K562 treated with DMSO at 1 percent for 4 hours (cell line): ENCODE results near the gene HOATZ. TPM values are rescaled to one million over a fixed set of nuclear protein-coding genes. Genes with fewer than 3 reads are reported as not detected.

Experiments
- total RNA-seq: library from RNA; unstranded; fragments of 300-600 nt; gene quantifications from 2 replicates; pipeline ENCODE4 v1.2.3, GENCODE V29; 2022; ENCODE audit not compliant: insufficient read depth

Gene HOATZ
- total RNA-seq = not detected in 2 replicates

DNA sequence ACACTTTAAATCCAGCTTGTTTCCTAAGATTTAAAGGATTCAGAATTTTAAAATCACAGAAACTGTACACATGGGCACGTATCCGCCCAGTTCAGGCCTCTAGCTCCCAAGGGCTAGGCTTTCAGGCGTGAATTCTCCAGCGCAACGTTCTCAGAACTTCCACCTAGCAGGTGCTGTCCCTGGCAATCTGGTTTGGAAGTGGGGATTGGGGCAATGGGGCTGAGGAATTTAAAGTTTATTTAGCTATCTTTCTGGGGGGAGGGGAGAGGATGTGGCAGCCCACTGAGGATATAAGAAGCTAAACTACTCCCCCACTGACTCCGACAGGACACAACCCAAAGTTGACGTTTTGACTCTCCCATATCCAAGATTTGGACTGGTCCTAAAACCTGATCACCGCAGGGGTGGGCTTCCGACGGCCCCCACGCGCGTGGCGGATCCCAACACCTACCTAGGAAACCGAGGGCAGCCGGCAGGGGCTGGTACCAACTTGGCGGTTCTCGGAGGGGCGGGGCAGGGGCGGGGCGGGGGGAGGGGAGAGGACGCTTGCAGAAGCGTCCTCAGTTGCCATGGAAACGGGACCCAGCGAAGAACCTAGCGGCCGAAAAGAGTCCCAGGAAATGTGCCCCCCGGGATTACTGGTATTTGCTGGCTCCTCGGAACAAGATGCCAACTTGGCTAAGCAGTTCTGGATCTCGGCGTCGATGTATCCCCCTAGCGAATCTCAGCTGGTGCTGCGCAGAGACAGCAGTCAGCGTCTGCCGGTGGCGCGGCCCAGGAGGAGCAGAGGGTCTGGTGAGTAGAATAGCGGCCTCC is at the start of gene HOATZ:
Gene HOATZ (plus strand): TSS at position 563 of the 816 bp plus-strand sequence. CDS start 7 bp downstream, at position 570.

DNA sequence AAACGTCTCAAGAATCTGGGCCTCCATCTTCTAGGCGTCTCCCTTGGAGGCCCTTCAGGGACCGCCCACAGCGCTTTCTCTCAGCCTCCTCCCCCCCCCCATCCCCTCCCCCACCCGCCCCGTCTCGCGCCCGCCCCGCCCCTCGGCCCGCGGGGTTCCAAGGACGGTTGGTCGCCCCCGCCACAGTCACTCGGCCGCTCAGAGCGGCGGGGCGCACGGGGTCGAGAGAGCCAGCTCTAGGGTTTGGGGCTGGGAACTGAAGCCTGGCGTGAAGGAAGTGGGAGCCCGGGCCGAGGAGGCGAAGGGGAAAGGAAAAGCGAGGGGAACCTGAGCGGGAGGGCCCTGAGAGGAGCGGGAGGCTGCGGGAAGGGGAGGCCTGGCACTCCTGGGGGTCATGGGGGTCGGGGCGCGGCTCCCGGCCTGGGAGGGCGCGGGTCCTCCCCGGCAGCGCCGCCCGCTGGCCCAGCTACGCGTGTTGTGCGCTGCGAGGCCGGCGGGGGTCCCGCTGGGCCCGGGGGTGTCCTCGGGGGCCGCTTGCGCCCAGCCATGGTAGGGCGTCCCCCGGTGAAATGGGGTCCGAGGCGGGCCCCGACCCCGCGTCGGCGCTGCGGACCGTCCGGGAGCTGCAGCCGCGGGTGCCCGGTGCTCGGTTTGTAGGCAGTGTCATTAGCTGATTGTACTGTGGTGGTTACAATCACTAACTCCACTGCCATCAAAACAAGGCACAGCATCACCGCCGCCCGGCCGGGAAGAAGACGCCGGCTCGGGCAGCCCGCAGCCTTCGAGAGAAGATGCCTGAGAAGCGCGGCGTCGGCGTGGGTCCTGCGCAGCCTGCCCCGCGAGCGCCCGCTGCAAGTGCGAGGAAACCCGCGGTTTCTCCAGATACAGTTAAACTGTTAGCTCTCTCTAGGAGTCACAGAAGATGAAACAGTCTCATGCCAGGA is 2.0 kb upstream of the HOATZ start, which contains the start of gene BTG4:
Gene BTG4 (minus strand): TSS at position 91 of the 944 bp plus-strand sequence. CDS start 13,610 bp downstream, outside the sequence.

DNA sequence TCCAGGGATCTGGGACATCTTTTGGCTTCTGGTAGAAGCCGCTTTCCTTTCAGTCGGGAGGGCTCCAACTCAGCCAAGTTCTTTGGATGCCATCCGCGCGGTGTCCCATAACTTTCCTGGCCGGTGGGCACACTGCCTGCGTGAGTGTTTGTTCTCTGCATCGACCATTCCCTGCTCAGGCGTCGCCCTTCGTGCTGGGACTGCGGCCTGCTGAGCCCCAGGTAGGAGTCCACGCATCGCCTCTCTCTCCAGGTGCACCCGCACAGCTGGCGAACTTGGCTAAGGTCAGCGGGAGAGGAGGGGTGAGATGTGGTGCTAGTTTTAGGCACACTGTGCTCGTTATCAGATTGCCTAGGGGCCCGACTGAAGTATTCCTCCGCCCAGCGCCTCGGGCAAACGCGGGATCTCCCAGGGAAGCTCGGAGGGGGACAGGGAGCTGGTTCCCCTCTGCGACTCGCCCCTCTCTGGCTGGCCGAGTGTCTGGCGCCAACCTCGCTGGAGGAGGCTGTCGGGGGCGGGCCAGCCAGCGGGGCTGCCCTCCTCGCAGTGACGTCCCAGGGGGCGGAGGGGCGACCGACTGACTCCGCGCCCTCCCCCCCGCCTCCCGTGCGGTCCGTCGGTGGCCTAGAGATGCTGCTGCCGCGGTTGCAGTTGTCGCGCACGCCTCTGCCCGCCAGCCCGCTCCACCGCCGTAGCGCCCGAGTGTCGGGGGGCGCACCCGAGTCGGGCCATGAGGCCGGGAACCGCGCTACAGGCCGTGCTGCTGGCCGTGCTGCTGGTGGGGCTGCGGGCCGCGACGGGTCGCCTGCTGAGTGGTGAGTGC is 25.7 kb downstream of the HOATZ start, which contains the start of gene LAYN:
Gene LAYN (plus strand): TSS at position 607 of the 823 bp plus-strand sequence. CDS start 124 bp downstream, at position 731.

Other genes starting within 250 kb of the HOATZ start
- gene POU2AF3, start 216.2 kb upstream of the HOATZ start, total RNA-seq = not detected in 2 replicates
- not detected in 2 replicates for gene POU2AF1, start 135.5 kb upstream of the HOATZ start, total RNA-seq
- not detected in 2 replicates for gene BTG4, start 2.4 kb upstream of the HOATZ start, total RNA-seq
- gene LAYN, start 25.9 kb downstream of the HOATZ start, total RNA-seq = not detected in 2 replicates
- 8.0 and 9.1 TPM in 2 replicates for gene SIK2, start 87.7 kb downstream of the HOATZ start, total RNA-seq